Measurements from ENCODE around the gene SMIM3. TPM values are rescaled to one million over a fixed set of nuclear protein-coding genes. Genes with fewer than 3 reads are reported as not detected.

The SMIM3 gene
- total RNA-seq, 4 donors from 2014 or later = 143 to 221 (median 188) TPM

GRCh38 chr5:150759334-150759583 is 19.3 kb upstream of the SMIM3 start:
- TF ChIP-seq CTCF (IDR thresholded peaks at IDR 0.05; ENCODE audit: low read depth) = no peak

- no peak for TF ChIP-seq CTCF (IDR thresholded peaks at IDR 0.05; ENCODE audit: low read depth)
Measured at GRCh38 chr5:150762211-150762610, 16.3 kb upstream of the SMIM3 start.

- no peak for TF ChIP-seq CTCF (IDR thresholded peaks at IDR 0.05; ENCODE audit: low read depth)
Measured at GRCh38 chr5:150763023-150763769, 15.4 kb upstream of the SMIM3 start.

- no peak for TF ChIP-seq CTCF (IDR thresholded peaks at IDR 0.05; ENCODE audit: low read depth)
Measured at GRCh38 chr5:150764530-150764929, 14.0 kb upstream of the SMIM3 start.

- TF ChIP-seq CTCF (IDR thresholded peaks at IDR 0.05; ENCODE audit: low read depth) = no peak
Measured at GRCh38 chr5:150765011-150765798, 13.4 kb upstream of the SMIM3 start.

- no peak for TF ChIP-seq CTCF (IDR thresholded peaks at IDR 0.05; ENCODE audit: low read depth)
Measured at GRCh38 chr5:150765799-150766169, 12.8 kb upstream of the SMIM3 start.

GRCh38 chr5:150766251-150766650 is 12.3 kb upstream of the SMIM3 start:
- no peak for TF ChIP-seq CTCF (IDR thresholded peaks at IDR 0.05; ENCODE audit: low read depth)

Measured in subcutaneous adipose tissue (tissue), 4 donors.